ENCODE results near the gene NPC1L1. TPM values are rescaled to one million over a fixed set of nuclear protein-coding genes. Genes with fewer than 3 reads are reported as not detected.
A peak's percentile ranks its signal among the peaks of the same experiment; 100 is the strongest.

The NPC1L1 gene
- total and polyA plus RNA-seq, 10 of the 15 experiments (the other 5 are each of a cell fraction or from before 2014, with no cell fraction given): 0.01 to 0.90 TPM; not detected in 8

- TF ChIP-seq REST (IDR thresholded peaks at IDR 0.05; ENCODE audit: low read depth, low read length) (no peak), FOXM1 (IDR thresholded peaks at IDR 0.05; ENCODE audit: low read depth, low read length) (0 out of 2 replicates have a peak, but pooled peaks have one; percentile 23), KLF5 (IDR thresholded peaks at IDR 0.05; ENCODE audit: partially characterized antibody) (no peak), SKIL (IDR thresholded peaks at IDR 0.05; ENCODE audit: low read depth, poor library complexity, severe bottlenecking) (peak; percentile 24), BHLHE40 (IDR thresholded peaks at IDR 0.05; ENCODE audit: borderline replicate concordance in 1 of 2, low read depth in 2 of 2, low read length in 1 of 2) (peak in 1 of 2 experiments; percentile 47; a peak in 1 of 4 replicates), RUNX3 (IDR thresholded peaks at IDR 0.05; ENCODE audit: low read length) (peak; percentile 24; the same call in 1 of the 2 replicates), PAX8 (IDR thresholded peaks at IDR 0.05) (no peak), NFYB (IDR thresholded peaks at IDR 0.05; ENCODE audit: insufficient read depth, low read depth, low read length) (no peak), ZNF592 (IDR thresholded peaks at IDR 0.05) (0 out of 2 replicates have a peak, but pooled peaks have one; percentile 36), RCOR1 (conservative IDR thresholded peaks at IDR 0.05; ENCODE audit: low read depth, low read length) (no peak), JUND (IDR thresholded peaks at IDR 0.05; ENCODE audit: low read depth, low read length) (no peak), ATF3 (IDR thresholded peaks at IDR 0.05; ENCODE audit: borderline replicate concordance, extremely low read depth, low read depth, low read length) (no peak), ZNF217 (IDR thresholded peaks at IDR 0.05) (no peak), MTA2 (IDR thresholded peaks at IDR 0.05; ENCODE audit: low read depth) (no peak)
- TF ChIP-seq, protein P1, sequence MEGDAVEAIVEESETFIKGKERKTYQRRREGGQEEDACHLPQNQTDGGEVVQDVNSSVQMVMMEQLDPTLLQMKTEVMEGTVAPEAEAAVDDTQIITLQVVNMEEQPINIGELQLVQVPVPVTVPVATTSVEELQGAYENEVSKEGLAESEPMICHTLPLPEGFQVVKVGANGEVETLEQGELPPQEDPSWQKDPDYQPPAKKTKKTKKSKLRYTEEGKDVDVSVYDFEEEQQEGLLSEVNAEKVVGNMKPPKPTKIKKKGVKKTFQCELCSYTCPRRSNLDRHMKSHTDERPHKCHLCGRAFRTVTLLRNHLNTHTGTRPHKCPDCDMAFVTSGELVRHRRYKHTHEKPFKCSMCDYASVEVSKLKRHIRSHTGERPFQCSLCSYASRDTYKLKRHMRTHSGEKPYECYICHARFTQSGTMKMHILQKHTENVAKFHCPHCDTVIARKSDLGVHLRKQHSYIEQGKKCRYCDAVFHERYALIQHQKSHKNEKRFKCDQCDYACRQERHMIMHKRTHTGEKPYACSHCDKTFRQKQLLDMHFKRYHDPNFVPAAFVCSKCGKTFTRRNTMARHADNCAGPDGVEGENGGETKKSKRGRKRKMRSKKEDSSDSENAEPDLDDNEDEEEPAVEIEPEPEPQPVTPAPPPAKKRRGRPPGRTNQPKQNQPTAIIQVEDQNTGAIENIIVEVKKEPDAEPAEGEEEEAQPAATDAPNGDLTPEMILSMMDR (IDR thresholded peaks at IDR 0.05 in 2 of 3, conservative IDR thresholded peaks at IDR 0.05 in 1 of 3; ENCODE audit: control insufficient read depth in 2 of 3, extremely low read depth in 1 of 3, insufficient read depth in 1 of 3, low read depth in 3 of 3, low read length in 3 of 3): peak; percentile 62 to 77 (median 64); a peak in 5 of 6 replicates
Observed at GRCh38 chr7:44587843-44588711, 46.9 kb upstream of the NPC1L1 start (continued).
